PC-9 (cell line): Measurements from ENCODE around the gene FAM241B. TPM values are rescaled to one million over a fixed set of nuclear protein-coding genes. Genes with fewer than 3 reads are reported as not detected.

ENCODE experiments used
- BruUV-seq: library from RNA; stranded (reverse); fragments of 400-500 nt; replicated peaks from 2 replicates; lab custom pipeline; 2021; lab: Mats Ljungman, UMichigan
- CTCF ChIA-PET: fragments of 300-600 bp; sonication (Branson Sonifier 250); formaldehyde crosslinking; loops from one replicate; lab custom pipeline; 2022; ENCODE audit warnings: antibody characterized with exemption; lab: Charles Lee
- POLR2A ChIA-PET: fragments of 300-600 bp; sonication (Branson Sonifier 250); formaldehyde crosslinking; loops from one replicate; lab custom pipeline; 2022; ENCODE audit warnings: antibody characterized with exemption; ENCODE audit not compliant: unreplicated experiment; lab: Charles Lee
- DNase-seq, 2 experiments: peaks; one replicate each; pipeline versions ENCODE4 v3.0.0 to v3.0.0-alpha.2; 2015 to 2022; ENCODE audit warnings: mixed read lengths in 1 of 2
- H2AFZ ChIP-seq: fragments of 200-600 bp; sonication (generic); 2 replicates; pipeline ENCODE4 v1.8.1; 2017; ENCODE audit warnings: antibody characterized with exemption
- H3F3A ChIP-seq: fragments of 200-600 bp; sonication (generic); 2 replicates; pipeline ENCODE4 v1.8.1; 2017; ENCODE audit warnings: antibody characterized with exemption, mild to moderate bottlenecking, low read depth; ENCODE audit not compliant: insufficient read depth
- H3K27ac ChIP-seq: fragments of 200-600 bp; sonication (generic); 2 replicates; pipeline ENCODE4 v1.6.1; 2016; ENCODE audit warnings: mixed run types
- H3K27me3 ChIP-seq: fragments of 200-600 bp; sonication (generic); 2 replicates; pipeline ENCODE4 v1.6.1; 2016; ENCODE audit warnings: low read depth, mixed run types; ENCODE audit not compliant: insufficient read depth
- H3K36me3 ChIP-seq: fragments of 200-600 bp; sonication (generic); 2 replicates; pipeline ENCODE4 v1.6.1; 2016; ENCODE audit warnings: low read depth, mixed run types
- H3K4me1 ChIP-seq: fragments of 200-600 bp; sonication (generic); replicated peaks from 2 replicates; pipeline ENCODE4 v1.6.1; 2016; ENCODE audit warnings: mixed run types; ENCODE audit not compliant: insufficient read depth
- H3K4me2 ChIP-seq: fragments of 200-600 bp; sonication (generic); 2 replicates; pipeline ENCODE4 v1.6.1; 2017; ENCODE audit warnings: mixed run types
- H3K4me3 ChIP-seq: fragments of 200-600 bp; sonication (generic); 2 replicates; pipeline ENCODE4 v1.6.1; 2016; ENCODE audit warnings: mixed run types
- H3K79me2 ChIP-seq: fragments of 200-600 bp; sonication (generic); 2 replicates; pipeline ENCODE4 v1.6.1; 2017; ENCODE audit warnings: low read depth, mixed run types
- H3K9me2 ChIP-seq: fragments of 200-600 bp; sonication (generic); 2 replicates; pipeline ENCODE4 v1.8.1; 2017; ENCODE audit warnings: mild to moderate bottlenecking; ENCODE audit not compliant: insufficient read depth
- H3K9me3 ChIP-seq: fragments of 200-600 bp; sonication (generic); 2 replicates; pipeline ENCODE4 v1.8.1; 2016; ENCODE audit warnings: low read depth; ENCODE audit not compliant: insufficient read depth
- H4K20me1 ChIP-seq: fragments of 200-600 bp; sonication (generic); 2 replicates; pipeline ENCODE4 v1.8.1; 2017; ENCODE audit not compliant: insufficient read depth
- EZH2 ChIP-seq: fragments of 200-600 bp; sonication (generic); IDR thresholded peaks from 2 replicates; pipeline ENCODE4 v1.8.0; 2017; ENCODE audit warnings: antibody characterized with exemption, low read depth
- intact Hi-C: fragments of 100-400 bp; cut with micrococcal nuclease; formaldehyde crosslinking; loops from one replicate; pipeline ENCODE4 v1.10.0; 2022; ENCODE audit not compliant: unreplicated experiment
- total RNA-seq: library from RNA; stranded (reverse); gene quantifications from 2 replicates; pipeline ENCODE4 v1.2.3, GENCODE V29; 2021
- TF ChIP-seq, protein P1 (sequence below): fragments of 200-600 bp; sonication (generic); conservative IDR thresholded peaks from 2 replicates; pipeline ENCODE4 v1.6.1; 2017; ENCODE audit warnings: mixed run types, antibody characterized with exemption, mild to moderate bottlenecking, moderate library complexity

FAM241B gene
- total RNA-seq, 1 experiment from 2014 or later = 10.7 TPM

DNA sequence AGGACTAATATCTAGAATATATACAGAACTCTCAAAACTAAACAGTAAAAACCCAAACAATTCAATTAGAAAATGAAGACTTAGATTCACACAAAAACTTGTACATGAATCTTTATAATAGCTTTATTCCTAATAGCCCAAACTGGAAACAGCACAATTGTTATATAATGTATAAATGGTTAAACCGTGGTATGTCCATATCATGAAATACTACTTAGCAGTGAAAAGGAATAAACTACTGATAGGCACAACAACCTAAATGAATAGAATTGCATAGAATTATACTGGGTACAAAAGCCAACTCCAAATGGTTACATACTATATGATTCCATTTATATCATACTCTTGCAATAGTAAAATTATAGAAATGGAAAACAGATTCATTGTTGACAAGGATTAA, 21.0 kb upstream of the FAM241B start:
- CTCF ChIA-PET = no interaction called here
- BruUV-seq = no TSS peak
- no peak overlapping the region for H3K27ac ChIP-seq

DNA sequence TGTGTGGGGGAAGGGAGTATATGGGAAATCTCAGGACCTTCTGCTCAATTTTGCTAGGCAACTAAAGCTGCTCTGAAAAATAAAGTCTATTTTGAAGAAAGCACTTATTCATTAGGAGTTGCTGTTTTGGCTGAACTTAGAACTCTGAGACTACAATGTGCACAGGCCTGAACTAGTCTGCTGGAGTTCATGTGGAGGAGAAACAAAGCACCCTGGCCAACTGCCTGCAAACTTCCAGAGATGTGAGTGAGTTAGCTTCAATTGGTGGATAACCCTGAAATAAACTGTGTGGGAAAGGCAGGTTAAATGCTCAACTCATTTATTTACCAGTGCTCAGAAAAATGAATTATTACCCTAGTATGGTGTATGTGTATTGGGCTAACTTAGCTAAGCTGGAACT, 17.3 kb upstream of the FAM241B start:
- DNase-seq = no peak
- Histone ChIP-seq H3F3A (no peaks in the 10 kb centered on the region), H3K36me3 (no peaks in the 10 kb centered on the region), H4K20me1 (no peaks in the 10 kb centered on the region), H3K4me1 (no peaks in the 10 kb centered on the region), H3K27me3 (peaks cover 60% of the 10 kb centered on the region), H2AFZ (no peak overlapping the region), H3K79me2 (no peaks in the 10 kb centered on the region), H3K4me2 (no peak overlapping the region), H3K27ac (no peak overlapping the region), H3K4me3 (no peak overlapping the region), H3K9me2 (no peaks in the 10 kb centered on the region), H3K9me3 (no peaks in the 10 kb centered on the region)
- CTCF ChIA-PET = interaction anchor here (0.6 kb wide), 1 partner anchor 386 kb away, joined by 21 read pairs; no protein-coding TSS in a partner anchor
- no TSS peak for BruUV-seq
- POLR2A ChIA-PET = no interaction called here
- TF ChIP-seq EZH2 = no peak
- TF ChIP-seq, protein P1, sequence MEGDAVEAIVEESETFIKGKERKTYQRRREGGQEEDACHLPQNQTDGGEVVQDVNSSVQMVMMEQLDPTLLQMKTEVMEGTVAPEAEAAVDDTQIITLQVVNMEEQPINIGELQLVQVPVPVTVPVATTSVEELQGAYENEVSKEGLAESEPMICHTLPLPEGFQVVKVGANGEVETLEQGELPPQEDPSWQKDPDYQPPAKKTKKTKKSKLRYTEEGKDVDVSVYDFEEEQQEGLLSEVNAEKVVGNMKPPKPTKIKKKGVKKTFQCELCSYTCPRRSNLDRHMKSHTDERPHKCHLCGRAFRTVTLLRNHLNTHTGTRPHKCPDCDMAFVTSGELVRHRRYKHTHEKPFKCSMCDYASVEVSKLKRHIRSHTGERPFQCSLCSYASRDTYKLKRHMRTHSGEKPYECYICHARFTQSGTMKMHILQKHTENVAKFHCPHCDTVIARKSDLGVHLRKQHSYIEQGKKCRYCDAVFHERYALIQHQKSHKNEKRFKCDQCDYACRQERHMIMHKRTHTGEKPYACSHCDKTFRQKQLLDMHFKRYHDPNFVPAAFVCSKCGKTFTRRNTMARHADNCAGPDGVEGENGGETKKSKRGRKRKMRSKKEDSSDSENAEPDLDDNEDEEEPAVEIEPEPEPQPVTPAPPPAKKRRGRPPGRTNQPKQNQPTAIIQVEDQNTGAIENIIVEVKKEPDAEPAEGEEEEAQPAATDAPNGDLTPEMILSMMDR = no peak
- intact Hi-C loops = no loop called here

More for the DNA sequence above, 21.0 kb upstream of the FAM241B start:
- H4K20me1 ChIP-seq = no peaks in the 10 kb centered on the region
- no peaks in the 10 kb centered on the region for H3K79me2 ChIP-seq
- H3F3A ChIP-seq = no peaks in the 10 kb centered on the region
- H3K36me3 ChIP-seq = no peaks in the 10 kb centered on the region
- TF ChIP-seq, protein P1 = no peak
- no peak for TF ChIP-seq EZH2
- DNase-seq = no peak
- H3K4me3 ChIP-seq = no peak overlapping the region
- H2AFZ ChIP-seq = no peak overlapping the region
- no peak overlapping the region for H3K4me2 ChIP-seq
- H3K9me2 ChIP-seq = no peaks in the 10 kb centered on the region
- POLR2A ChIA-PET = no interaction called here
- H3K27me3 ChIP-seq = peaks cover 66% of the 10 kb centered on the region
- no peaks in the 10 kb centered on the region for H3K4me1 ChIP-seq
- intact Hi-C loops = no loop called here
- no peaks in the 10 kb centered on the region; the same call in 1 of the 2 replicates for H3K9me3 ChIP-seq

- intact Hi-C loops = no loop called here
- Histone ChIP-seq H3K9me3 (no peaks in the 10 kb centered on the region), H3K27me3 (peaks cover 65% of the 10 kb centered on the region), H3K4me3 (no peak overlapping the region), H3K4me1 (no peaks in the 10 kb centered on the region), H3K27ac (no peak overlapping the region), H2AFZ (no peak overlapping the region), H3K79me2 (no peaks in the 10 kb centered on the region), H3F3A (no peaks in the 10 kb centered on the region), H3K36me3 (no peaks in the 10 kb centered on the region), H3K9me2 (no peaks in the 10 kb centered on the region), H3K4me2 (no peak overlapping the region), H4K20me1 (no peaks in the 10 kb centered on the region)
- TF ChIP-seq EZH2 = no peak
- TF ChIP-seq, protein P1 = no peak
- ChIA-PET CTCF (no interaction called here), POLR2A (no interaction called here)
- no TSS peak for BruUV-seq
- DNase-seq = no peak
Observed at GRCh38 chr10:69614130-69614529, 15.9 kb upstream of the FAM241B start.
